ENCODE data around the gene MIS12.

The MIS12 gene

GRCh38 chr17:5522476-5522875 is 36.1 kb downstream of the MIS12 start:
- TF ChIP-seq CTCF (conservative IDR thresholded peaks at IDR 0.05; ENCODE audit: low read depth, low read length): no peak
- H3K36me3 ChIP-seq (ENCODE audit: insufficient read depth): no peaks in the 10 kb centered on the region

GRCh38 chr17:5523249-5523648 is 36.9 kb downstream of the MIS12 start:
- Histone ChIP-seq H3K4me1 (ENCODE audit: low read depth, poor library complexity, severe bottlenecking) (no peaks in the 10 kb centered on the region), H3K27ac (no peak overlapping the region), H2AFZ (ENCODE audit: low read depth) (no peak overlapping the region), H3K4me2 (no peak overlapping the region), H3K4me3 (IDR thresholded peaks at IDR 0.05; ENCODE audit: insufficient read depth, low read depth, low read length) (no peak overlapping the region), H3K79me2 (ENCODE audit: insufficient read depth, low read depth) (no peaks in the 10 kb centered on the region), H4K20me1 (ENCODE audit: insufficient read depth) (no peaks in the 10 kb centered on the region), H3K36me3 (ENCODE audit: insufficient read depth) (no peaks in the 10 kb centered on the region), H3K9ac (no peak overlapping the region), H3K27me3 (ENCODE audit: insufficient read depth, low read depth) (no peaks in the 10 kb centered on the region)
- TF ChIP-seq CTCF (conservative IDR thresholded peaks at IDR 0.05; ENCODE audit: low read depth, low read length): no peak

More at GRCh38 chr17:5522476-5522875, 36.1 kb downstream of the MIS12 start:
- H3K27ac ChIP-seq: no peak overlapping the region
- no peaks in the 10 kb centered on the region for H4K20me1 ChIP-seq (ENCODE audit: insufficient read depth)
- H2AFZ ChIP-seq (ENCODE audit: low read depth): no peak overlapping the region
- no peaks in the 10 kb centered on the region for H3K79me2 ChIP-seq (ENCODE audit: insufficient read depth, low read depth)
- H3K4me3 ChIP-seq (IDR thresholded peaks at IDR 0.05; ENCODE audit: insufficient read depth, low read depth, low read length): no peak overlapping the region
- H3K9ac ChIP-seq: no peak overlapping the region
- H3K27me3 ChIP-seq (ENCODE audit: insufficient read depth, low read depth): no peaks in the 10 kb centered on the region
- no peak overlapping the region for H3K4me2 ChIP-seq
- no peaks in the 10 kb centered on the region for H3K4me1 ChIP-seq (ENCODE audit: low read depth, poor library complexity, severe bottlenecking)

- Histone ChIP-seq H4K20me1 (ENCODE audit: insufficient read depth) (no peaks in the 10 kb centered on the region), H3K27me3 (ENCODE audit: insufficient read depth, low read depth) (no peaks in the 10 kb centered on the region), H3K4me2 (no peak overlapping the region), H3K4me3 (IDR thresholded peaks at IDR 0.05; ENCODE audit: insufficient read depth, low read depth, low read length) (no peak overlapping the region), H3K9ac (no peak overlapping the region), H3K27ac (no peak overlapping the region), H2AFZ (ENCODE audit: low read depth) (no peak overlapping the region), H3K79me2 (ENCODE audit: insufficient read depth, low read depth) (no peaks in the 10 kb centered on the region), H3K4me1 (ENCODE audit: low read depth, poor library complexity, severe bottlenecking) (no peaks in the 10 kb centered on the region), H3K36me3 (ENCODE audit: insufficient read depth) (no peaks in the 10 kb centered on the region)
- TF ChIP-seq CTCF (conservative IDR thresholded peaks at IDR 0.05; ENCODE audit: low read depth, low read length): no peak
These were observed 40.6 kb downstream of the MIS12 start for GRCh38 chr17:5526821-5527598.

- no peak overlapping the region for H3K9ac ChIP-seq
- H3K27ac ChIP-seq: no peak overlapping the region
- no peak overlapping the region for H3K4me2 ChIP-seq
- TF ChIP-seq CTCF (conservative IDR thresholded peaks at IDR 0.05; ENCODE audit: low read depth, low read length): no peak
- no peaks in the 10 kb centered on the region for H3K27me3 ChIP-seq (ENCODE audit: insufficient read depth, low read depth)
- no peak overlapping the region for H2AFZ ChIP-seq (ENCODE audit: low read depth)
- no peaks in the 10 kb centered on the region for H3K36me3 ChIP-seq (ENCODE audit: insufficient read depth)
- no peaks in the 10 kb centered on the region for H4K20me1 ChIP-seq (ENCODE audit: insufficient read depth)
- no peaks in the 10 kb centered on the region for H3K79me2 ChIP-seq (ENCODE audit: insufficient read depth, low read depth)
- no peaks in the 10 kb centered on the region for H3K4me1 ChIP-seq (ENCODE audit: low read depth, poor library complexity, severe bottlenecking)
- H3K4me3 ChIP-seq (IDR thresholded peaks at IDR 0.05; ENCODE audit: insufficient read depth, low read depth, low read length): no peak overlapping the region
These were observed 41.4 kb downstream of the MIS12 start for GRCh38 chr17:5527601-5528250.
